Urinary bladder (tissue), 4 donors: ENCODE data around the gene KRT7. TPM values are rescaled to one million over a fixed set of nuclear protein-coding genes. Genes with fewer than 3 reads are reported as not detected.

Experiments
- DNase-seq: peaks from one replicate; pipeline ENCODE4 v3.0.0-alpha.2; 2015; ENCODE audit errors: extremely low spot score
- H3K27ac ChIP-seq: one replicate; pipeline ENCODE4 v1.5.1; 2013; ENCODE audit warnings: low read depth, mild to moderate bottlenecking, moderate library complexity
- H3K36me3 ChIP-seq: one replicate; pipeline ENCODE4 v1.6.1; 2013; ENCODE audit warnings: mild to moderate bottlenecking, moderate library complexity; ENCODE audit not compliant: insufficient read depth
- H3K4me1 ChIP-seq: one replicate; pipeline ENCODE4 v1.6.1; 2013; ENCODE audit warnings: mild to moderate bottlenecking, moderate library complexity; ENCODE audit not compliant: insufficient read depth
- H3K4me3 ChIP-seq: one replicate; pipeline ENCODE4 v1.5.1; 2013; ENCODE audit warnings: low read depth, low read length
- whole genome bisulfite sequencing: extraction: QIAGEN DNeasy Blood & Tissue Kit; methylation state at CpG from one replicate; pipeline ENCODE4 v1.1.7; 2013; 5-methylcytosine and 5-hydroxymethylcytosine counted together
- polyA plus RNA-seq: library from polyadenylated mRNA; stranded (reverse); fragments of 200-250 nt; gene quantifications from one replicate; pipeline ENCODE4 v1.2.3, GENCODE V29; 2013
- total RNA-seq: library from RNA; depleted of rRNA; stranded (reverse); fragments of >200 nt; gene quantifications from one replicate; pipeline ENCODE4 v1.2.3, GENCODE V29; 2014
- donor health status: healthy with polysubstance abuse.
- donor health status: healthy.

The KRT7 gene
- total and polyA plus RNA-seq, 2 donors: 147 to 158 TPM

- no peaks in the 10 kb centered on the region for H3K4me1 ChIP-seq
- no peak for DNase-seq
- H3K27ac ChIP-seq: no peak overlapping the region
- no peaks in the 10 kb centered on the region for H3K36me3 ChIP-seq
- WGBS: 81% methylated on average over 18 of the region's 18 CpGs
- H3K4me3 ChIP-seq: no peak overlapping the region
Observed at GRCh38 chr12:52204095-52204930, 28.7 kb upstream of the KRT7 start.

- no peak overlapping the region for H3K4me3 ChIP-seq
- no peaks in the 10 kb centered on the region for H3K4me1 ChIP-seq
- 95% methylated on average over 7 of the region's 7 CpGs for WGBS
- no peaks in the 10 kb centered on the region for H3K36me3 ChIP-seq
- DNase-seq: no peak
- H3K27ac ChIP-seq: no peak overlapping the region
Observed at GRCh38 chr12:52204931-52205505, 28.0 kb upstream of the KRT7 start.

- DNase-seq: no peak
- H3K27ac ChIP-seq: no peak overlapping the region
- H3K4me1 ChIP-seq: no peaks in the 10 kb centered on the region
- H3K4me3 ChIP-seq: no peak overlapping the region
- no peaks in the 10 kb centered on the region for H3K36me3 ChIP-seq
- WGBS: 88% methylated on average over 4 of the region's 4 CpGs
Observed at GRCh38 chr12:52205612-52206303, 27.3 kb upstream of the KRT7 start.

GRCh38 chr12:52206304-52207040, 26.6 kb upstream of the KRT7 start:
- Histone ChIP-seq H3K36me3 (no peaks in the 10 kb centered on the region), H3K4me3 (no peak overlapping the region), H3K4me1 (no peaks in the 10 kb centered on the region), H3K27ac (no peak overlapping the region)
- WGBS: 94% methylated on average over 9 of the region's 9 CpGs
- DNase-seq: no peak

- WGBS: 92% methylated on average over 2 of the region's 2 CpGs
- DNase-seq: no peak
- no peak overlapping the region for H3K27ac ChIP-seq
Observed at GRCh38 chr12:52207106-52207505, 25.9 kb upstream of the KRT7 start.

GRCh38 chr12:52207895-52208294, 25.1 kb upstream of the KRT7 start:
- whole genome bisulfite sequencing: 24% methylated on average over 10 of the region's 10 CpGs
- Histone ChIP-seq H3K4me3 (no peak overlapping the region), H3K36me3 (no peaks in the 10 kb centered on the region), H3K4me1 (no peaks in the 10 kb centered on the region), H3K27ac (no peak overlapping the region)
- DNase-seq: no peak

More at GRCh38 chr12:52207106-52207505, 25.9 kb upstream of the KRT7 start:
- H3K36me3 ChIP-seq: no peaks in the 10 kb centered on the region
- H3K4me3 ChIP-seq: no peak overlapping the region
- no peaks in the 10 kb centered on the region for H3K4me1 ChIP-seq

- no peak for DNase-seq
- 70% methylated on average over 18 of the region's 18 CpGs for WGBS
- Histone ChIP-seq H3K27ac (no peak overlapping the region), H3K36me3 (no peaks in the 10 kb centered on the region), H3K4me1 (no peaks in the 10 kb centered on the region), H3K4me3 (no peak overlapping the region)
Observed at GRCh38 chr12:52208424-52209165, 24.4 kb upstream of the KRT7 start.

GRCh38 chr12:52209321-52209720, 23.7 kb upstream of the KRT7 start:
- 67% methylated on average over 8 of the region's 8 CpGs for WGBS
- no peak overlapping the region for H3K4me3 ChIP-seq
- H3K36me3 ChIP-seq: no peaks in the 10 kb centered on the region
- H3K4me1 ChIP-seq: no peaks in the 10 kb centered on the region
- no peak overlapping the region for H3K27ac ChIP-seq
- no peak for DNase-seq

GRCh38 chr12:52210186-52210924, 22.7 kb upstream of the KRT7 start:
- H3K4me3 ChIP-seq: no peak overlapping the region
- no peak overlapping the region for H3K27ac ChIP-seq
- no peaks in the 10 kb centered on the region for H3K4me1 ChIP-seq
- 81% methylated on average over 7 of the region's 7 CpGs for WGBS
- DNase-seq: no peak
- H3K36me3 ChIP-seq: no peaks in the 10 kb centered on the region

- Histone ChIP-seq H3K4me3 (no peak overlapping the region), H3K4me1 (no peaks in the 10 kb centered on the region), H3K27ac (no peak overlapping the region), H3K36me3 (no peaks in the 10 kb centered on the region)
- WGBS: 73% methylated on average over 10 of the region's 10 CpGs
- DNase-seq: no peak
Observed at GRCh38 chr12:52210925-52211650, 22.0 kb upstream of the KRT7 start.

GRCh38 chr12:52211716-52212585, 21.1 kb upstream of the KRT7 start:
- Histone ChIP-seq H3K4me1 (no peaks in the 10 kb centered on the region), H3K27ac (no peak overlapping the region), H3K36me3 (no peaks in the 10 kb centered on the region), H3K4me3 (no peak overlapping the region)
- WGBS: 92% methylated on average over 13 of the region's 13 CpGs
- DNase-seq: no peak
